ENCODE data around the gene KIAA0825. TPM values are rescaled to one million over a fixed set of nuclear protein-coding genes. Genes with fewer than 3 reads are reported as not detected.

KIAA0825 gene
- total RNA-seq, 2 experiments from 2014 or later, result 0.68 to 0.69 TPM

- intact Hi-C loops (cut with micrococcal nuclease), result no loop called here
- ChIA-PET POLR2A (no interaction called here), CTCF (no interaction called here)
- H3K9me3 Mint-ChIP-seq, result no peaks in the 10 kb centered on the region
- DNase-seq, result no peak
- H3K27me3 Mint-ChIP-seq, result no peaks in the 10 kb centered on the region
- H3K4me3 Mint-ChIP-seq, result no peak overlapping the region
- H3K36me3 Mint-ChIP-seq, result no peaks in the 10 kb centered on the region
- H3K4me1 Mint-ChIP-seq (ENCODE audit: low read depth), result no peaks in the 10 kb centered on the region
- no peak overlapping the region for H3K27ac Mint-ChIP-seq
These were observed 178.4 kb downstream of the KIAA0825 start for GRCh38 chr5:94440015-94440414.

GRCh38 chr5:94433397-94434163, 184.8 kb downstream of the KIAA0825 start:
- DNase-seq, result no peak
- H3K9me3 Mint-ChIP-seq, result peaks cover 8% of the 10 kb centered on the region
- intact Hi-C loops (cut with micrococcal nuclease), result no loop called here

GRCh38 chr5:94432499-94432898, 185.9 kb downstream of the KIAA0825 start:
- H3K27ac Mint-ChIP-seq, result no peak overlapping the region
- intact Hi-C loops (cut with micrococcal nuclease), result no loop called here
- H3K9me3 Mint-ChIP-seq, result peaks cover 16% of the 10 kb centered on the region
- ChIA-PET POLR2A (no interaction called here), CTCF (no interaction called here)
- no peak for DNase-seq
- H3K4me3 Mint-ChIP-seq, result no peak overlapping the region
- H3K27me3 Mint-ChIP-seq, result no peaks in the 10 kb centered on the region
- peaks cover 5% of the 10 kb centered on the region for H3K36me3 Mint-ChIP-seq
- no peaks in the 10 kb centered on the region for H3K4me1 Mint-ChIP-seq (ENCODE audit: low read depth)

More at GRCh38 chr5:94433397-94434163, 184.8 kb downstream of the KIAA0825 start:
- Mint-ChIP-seq H3K27me3 (no peaks in the 10 kb centered on the region), H3K36me3 (peaks cover 3% of the 10 kb centered on the region), H3K4me1 (ENCODE audit: low read depth) (no peaks in the 10 kb centered on the region), H3K4me3 (no peak overlapping the region), H3K27ac (no peak overlapping the region)
- ChIA-PET POLR2A (no interaction called here), CTCF (no interaction called here)

- peaks cover 5% of the 10 kb centered on the region for H3K36me3 Mint-ChIP-seq
- intact Hi-C loops (cut with micrococcal nuclease), result no loop called here
These were observed 186.7 kb downstream of the KIAA0825 start for GRCh38 chr5:94431696-94432095.

GRCh38 chr5:94429566-94429965, 188.8 kb downstream of the KIAA0825 start:
- POLR2A ChIA-PET, result no interaction called here

More at GRCh38 chr5:94431696-94432095, 186.7 kb downstream of the KIAA0825 start:
- peaks cover 16% of the 10 kb centered on the region for H3K9me3 Mint-ChIP-seq
- no peak overlapping the region for H3K4me3 Mint-ChIP-seq
- no peaks in the 10 kb centered on the region for H3K27me3 Mint-ChIP-seq
- no peak for DNase-seq
- no peaks in the 10 kb centered on the region for H3K4me1 Mint-ChIP-seq (ENCODE audit: low read depth)
- no peak overlapping the region for H3K27ac Mint-ChIP-seq
- POLR2A ChIA-PET, result no interaction called here
- CTCF ChIA-PET, result no interaction called here

GRCh38 chr5:94425396-94425795, 193.0 kb downstream of the KIAA0825 start:
- Mint-ChIP-seq H3K36me3 (peaks cover 5% of the 10 kb centered on the region), H3K27ac (no peak overlapping the region), H3K9me3 (peaks cover 14% of the 10 kb centered on the region)

More at GRCh38 chr5:94429566-94429965, 188.8 kb downstream of the KIAA0825 start:
- H3K9me3 Mint-ChIP-seq, result peaks cover 16% of the 10 kb centered on the region
- intact Hi-C loops (cut with micrococcal nuclease), result no loop called here
- CTCF ChIA-PET, result no interaction called here
- no peak overlapping the region for H3K4me3 Mint-ChIP-seq
- H3K27me3 Mint-ChIP-seq, result no peaks in the 10 kb centered on the region
- no peak overlapping the region for H3K27ac Mint-ChIP-seq
- H3K36me3 Mint-ChIP-seq, result peaks cover 5% of the 10 kb centered on the region
- no peaks in the 10 kb centered on the region for H3K4me1 Mint-ChIP-seq (ENCODE audit: low read depth)
- DNase-seq, result no peak

GRCh38 chr5:94423411-94423810, 195.0 kb downstream of the KIAA0825 start:
- H3K4me1 Mint-ChIP-seq (ENCODE audit: low read depth), result peaks cover 4% of the 10 kb centered on the region
- DNase-seq, result no peak
- H3K36me3 Mint-ChIP-seq, result peaks cover 2% of the 10 kb centered on the region
- H3K27me3 Mint-ChIP-seq, result no peaks in the 10 kb centered on the region
- CTCF ChIA-PET, result interaction anchor here (1.0 kb wide), 1 partner anchor 101 kb away, joined by 3 read pairs; no protein-coding TSS in a partner anchor
- no peak overlapping the region for H3K27ac Mint-ChIP-seq
- POLR2A ChIA-PET, result no interaction called here
- intact Hi-C loops (cut with micrococcal nuclease), result no loop called here
- H3K9me3 Mint-ChIP-seq, result peaks cover 7% of the 10 kb centered on the region
- H3K4me3 Mint-ChIP-seq, result no peak overlapping the region

More at GRCh38 chr5:94425396-94425795, 193.0 kb downstream of the KIAA0825 start:
- Mint-ChIP-seq H3K4me3 (no peak overlapping the region), H3K4me1 (ENCODE audit: low read depth) (peaks cover 4% of the 10 kb centered on the region), H3K27me3 (no peaks in the 10 kb centered on the region)
- no peak for DNase-seq
- intact Hi-C loops (cut with micrococcal nuclease), result no loop called here
- ChIA-PET CTCF (no interaction called here), POLR2A (no interaction called here)

GRCh38 chr5:94422812-94423211, 195.6 kb downstream of the KIAA0825 start:
- POLR2A ChIA-PET, result no interaction called here
- CTCF ChIA-PET, result interaction anchor here (1.0 kb wide), 1 partner anchor 102 kb away, joined by 3 read pairs; no protein-coding TSS in a partner anchor

GRCh38 chr5:94420885-94421284, 197.5 kb downstream of the KIAA0825 start:
- H3K4me1 Mint-ChIP-seq (ENCODE audit: low read depth), result peaks cover 4% of the 10 kb centered on the region
- no peaks in the 10 kb centered on the region for H3K36me3 Mint-ChIP-seq
- no peaks in the 10 kb centered on the region for H3K27me3 Mint-ChIP-seq
- intact Hi-C loops (cut with micrococcal nuclease), result no loop called here
- no peak overlapping the region for H3K4me3 Mint-ChIP-seq
- ChIA-PET CTCF (no interaction called here), POLR2A (no interaction called here)
- H3K9me3 Mint-ChIP-seq, result no peaks in the 10 kb centered on the region
- H3K27ac Mint-ChIP-seq, result no peak overlapping the region
- DNase-seq, result no peak

More at GRCh38 chr5:94422812-94423211, 195.6 kb downstream of the KIAA0825 start:
- Mint-ChIP-seq H3K36me3 (no peaks in the 10 kb centered on the region), H3K4me3 (no peak overlapping the region), H3K27ac (no peak overlapping the region), H3K9me3 (peaks cover under 1% of the 10 kb centered on the region), H3K27me3 (no peaks in the 10 kb centered on the region), H3K4me1 (ENCODE audit: low read depth) (peaks cover 4% of the 10 kb centered on the region)
- intact Hi-C loops (cut with micrococcal nuclease), result no loop called here
- no peak for DNase-seq

- Mint-ChIP-seq H3K27me3 (no peaks in the 10 kb centered on the region), H3K9me3 (no peaks in the 10 kb centered on the region), H3K27ac (no peak overlapping the region), H3K36me3 (peaks cover 2% of the 10 kb centered on the region), H3K4me1 (ENCODE audit: low read depth) (no peaks in the 10 kb centered on the region), H3K4me3 (no peak overlapping the region)
- DNase-seq, result no peak
- ChIA-PET CTCF (no interaction called here), POLR2A (interaction anchor here (0.8 kb wide), 1 partner anchor 11 kb away, joined by 4 read pairs; no protein-coding TSS in a partner anchor)
- intact Hi-C loops (cut with micrococcal nuclease), result no loop called here
These were observed 202.6 kb downstream of the KIAA0825 start for GRCh38 chr5:94415798-94416197.

- Mint-ChIP-seq H3K27me3 (no peaks in the 10 kb centered on the region), H3K27ac (no peak overlapping the region), H3K4me1 (ENCODE audit: low read depth) (no peaks in the 10 kb centered on the region), H3K4me3 (no peak overlapping the region), H3K9me3 (peaks cover 10% of the 10 kb centered on the region), H3K36me3 (peaks cover 3% of the 10 kb centered on the region)
- POLR2A ChIA-PET, result no interaction called here
- intact Hi-C loops (cut with micrococcal nuclease), result no loop called here
- CTCF ChIA-PET, result interaction anchor here (1.0 kb wide), 1 partner anchor 104 kb away, joined by 3 read pairs; no protein-coding TSS in a partner anchor
- no peak for DNase-seq
These were observed 209.0 kb downstream of the KIAA0825 start for GRCh38 chr5:94409440-94409839.

GRCh38 chr5:94407023-94407422, 211.4 kb downstream of the KIAA0825 start:
- H3K4me1 Mint-ChIP-seq (ENCODE audit: low read depth), result no peaks in the 10 kb centered on the region
- H3K27me3 Mint-ChIP-seq, result no peaks in the 10 kb centered on the region
- H3K9me3 Mint-ChIP-seq, result peaks cover 10% of the 10 kb centered on the region
- CTCF ChIA-PET, result no interaction called here
- intact Hi-C loops (cut with micrococcal nuclease), result no loop called here
- no peak for DNase-seq
- POLR2A ChIA-PET, result no interaction called here
- H3K27ac Mint-ChIP-seq, result no peak overlapping the region
- H3K36me3 Mint-ChIP-seq, result peaks cover 1% of the 10 kb centered on the region
- H3K4me3 Mint-ChIP-seq, result no peak overlapping the region

GRCh38 chr5:94403483-94403882, 214.9 kb downstream of the KIAA0825 start:
- no peaks in the 10 kb centered on the region for H3K36me3 Mint-ChIP-seq
- CTCF ChIA-PET, result no interaction called here
- POLR2A ChIA-PET, result no interaction called here

More at GRCh38 chr5:94403483-94403882, 214.9 kb downstream of the KIAA0825 start:
- intact Hi-C loops (cut with micrococcal nuclease), result no loop called here
- no peaks in the 10 kb centered on the region for H3K27me3 Mint-ChIP-seq
- H3K9me3 Mint-ChIP-seq, result no peaks in the 10 kb centered on the region
- DNase-seq, result no peak
- no peak overlapping the region for H3K4me3 Mint-ChIP-seq
- no peak overlapping the region for H3K27ac Mint-ChIP-seq
- no peaks in the 10 kb centered on the region for H3K4me1 Mint-ChIP-seq (ENCODE audit: low read depth)

All from activated CD4-positive, alpha-beta memory T cell treated with anti-CD3 and anti-CD28 coated beads for 36 hours (primary cell).